IPS DF 19.7 (cell line): Measurements from ENCODE around the gene ZNF862.

ENCODE experiments used
- DNase-seq: peaks from one replicate; pipeline ENCODE4 v3.0.0-alpha.2; 2013; ENCODE audit warnings: low read depth, low spot score

ZNF862 gene

GRCh38 chr7:149811221-149811620 lies 27.0 kb upstream of the ZNF862 start:
- no peak for DNase-seq

DNA sequence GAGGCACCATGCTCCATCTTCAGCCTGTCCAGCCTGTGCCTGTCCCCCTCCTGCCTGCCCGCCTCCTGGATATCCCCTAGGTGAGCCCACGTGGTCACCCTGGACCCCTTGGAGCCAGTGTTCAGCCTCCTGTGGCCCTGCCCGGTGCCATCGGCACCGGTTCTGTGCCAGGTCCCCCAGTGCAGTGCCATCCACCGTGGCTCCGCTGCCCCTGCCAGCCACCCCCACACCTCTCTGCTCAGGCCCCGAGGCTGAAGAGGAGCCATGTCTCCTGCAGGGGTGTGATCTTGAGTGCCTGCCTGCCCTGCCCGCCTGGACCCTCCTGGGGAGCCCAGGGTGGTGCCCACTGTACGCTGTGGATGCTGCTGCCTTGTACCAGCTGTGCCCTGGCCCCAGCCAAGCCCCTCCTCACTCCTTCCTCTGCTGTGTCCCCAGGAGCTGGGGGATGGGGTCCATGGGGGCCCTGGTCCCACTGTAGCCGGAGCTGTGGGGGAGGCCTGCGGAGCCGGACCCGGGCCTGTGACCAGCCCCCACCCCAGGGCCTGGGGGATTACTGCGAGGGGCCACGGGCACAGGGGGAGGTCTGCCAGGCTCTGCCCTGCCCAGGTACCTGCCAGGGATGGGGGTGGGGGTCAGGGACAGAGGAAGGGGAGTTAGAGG lies 26.2 kb upstream of the ZNF862 start:
- no peak for DNase-seq

DNA sequence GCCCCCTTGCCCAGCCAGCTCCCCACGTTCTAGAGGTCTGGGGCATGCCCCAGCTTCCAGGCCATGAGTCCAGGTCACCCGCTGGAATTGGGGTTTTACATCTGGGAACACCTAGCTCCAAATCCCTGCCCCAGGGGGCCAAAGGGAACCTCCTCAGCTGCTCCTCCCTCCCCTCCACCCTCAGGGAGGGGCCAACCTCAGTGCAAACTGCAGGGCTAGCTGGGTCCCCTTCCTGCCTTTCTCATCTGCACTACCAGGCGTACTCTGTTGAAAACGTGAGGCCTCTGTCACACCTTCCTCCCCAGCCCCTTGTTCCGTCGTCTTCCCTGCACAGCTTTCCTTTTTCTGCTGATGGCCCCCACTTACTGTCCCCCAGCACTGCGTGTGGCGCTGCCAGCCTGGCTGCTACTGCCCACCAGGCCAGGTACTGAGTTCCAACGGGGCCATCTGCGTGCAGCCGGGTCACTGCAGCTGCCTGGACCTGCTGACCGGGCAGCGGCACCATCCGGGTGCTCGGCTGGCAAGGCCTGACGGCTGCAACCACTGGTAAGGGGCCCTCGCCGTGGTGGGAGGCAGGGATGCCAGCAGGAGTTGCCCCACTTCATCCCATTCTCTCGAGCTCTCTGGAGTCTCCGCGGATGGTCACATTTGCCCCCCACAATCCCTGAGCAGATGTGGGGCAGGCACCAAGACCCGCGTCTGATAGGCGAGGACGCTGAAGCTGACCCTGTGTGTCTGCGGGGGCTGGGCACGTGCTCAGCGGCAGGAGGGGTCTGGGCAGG lies 24.7 kb upstream of the ZNF862 start:
- no peak for DNase-seq

GRCh38 chr7:149814494-149814893 lies 23.7 kb upstream of the ZNF862 start:
- DNase-seq: no peak

- DNase-seq: no peak
These were observed 23.1 kb upstream of the ZNF862 start for GRCh38 chr7:149815121-149815520.

- no peak for DNase-seq
These were observed 22.4 kb upstream of the ZNF862 start for GRCh38 chr7:149815661-149816266.

DNA sequence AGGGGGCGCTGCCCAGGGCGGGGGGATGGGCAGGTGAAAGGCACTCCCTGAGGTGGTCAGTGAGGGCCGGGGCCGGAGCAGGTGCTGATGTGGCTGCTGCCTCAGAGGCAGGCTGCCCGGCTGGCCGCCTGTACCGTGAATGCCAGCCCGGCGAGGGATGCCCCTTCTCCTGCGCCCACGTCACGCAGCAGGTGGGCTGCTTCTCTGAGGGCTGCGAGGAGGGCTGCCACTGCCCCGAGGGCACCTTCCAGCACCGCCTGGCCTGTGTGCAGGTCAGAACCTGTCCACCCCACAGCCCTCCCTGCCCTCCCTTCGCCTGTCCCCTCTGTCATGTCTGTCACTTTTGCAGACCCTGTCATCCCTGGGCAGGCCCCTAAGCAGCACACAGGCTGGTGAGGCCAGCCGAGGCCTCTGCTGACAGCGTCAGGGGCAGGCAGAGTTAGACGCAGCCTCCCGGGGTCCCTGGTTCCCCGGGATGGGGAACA lies 21.9 kb upstream of the ZNF862 start:
- no peak for DNase-seq

DNA sequence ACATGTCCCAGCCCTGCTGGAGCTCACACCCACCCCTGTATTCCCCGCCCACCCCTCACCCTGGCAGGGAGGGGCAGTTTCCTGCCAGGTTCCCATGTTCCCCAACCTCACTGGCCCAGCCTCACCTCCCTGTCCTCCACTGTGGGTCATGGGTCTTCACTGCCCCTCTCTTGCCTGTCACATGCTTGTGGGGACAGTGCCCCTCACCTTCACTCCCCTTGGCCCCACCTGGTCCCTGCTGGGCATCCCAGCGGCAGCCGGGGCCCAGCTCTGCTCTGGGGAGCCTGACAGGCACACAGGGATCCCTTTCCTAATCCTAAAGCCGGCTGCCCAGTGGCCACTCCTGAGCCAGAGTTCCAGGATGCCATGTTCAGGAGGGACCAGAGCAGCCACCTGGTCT lies 21.4 kb upstream of the ZNF862 start:
- no peak for DNase-seq

DNA sequence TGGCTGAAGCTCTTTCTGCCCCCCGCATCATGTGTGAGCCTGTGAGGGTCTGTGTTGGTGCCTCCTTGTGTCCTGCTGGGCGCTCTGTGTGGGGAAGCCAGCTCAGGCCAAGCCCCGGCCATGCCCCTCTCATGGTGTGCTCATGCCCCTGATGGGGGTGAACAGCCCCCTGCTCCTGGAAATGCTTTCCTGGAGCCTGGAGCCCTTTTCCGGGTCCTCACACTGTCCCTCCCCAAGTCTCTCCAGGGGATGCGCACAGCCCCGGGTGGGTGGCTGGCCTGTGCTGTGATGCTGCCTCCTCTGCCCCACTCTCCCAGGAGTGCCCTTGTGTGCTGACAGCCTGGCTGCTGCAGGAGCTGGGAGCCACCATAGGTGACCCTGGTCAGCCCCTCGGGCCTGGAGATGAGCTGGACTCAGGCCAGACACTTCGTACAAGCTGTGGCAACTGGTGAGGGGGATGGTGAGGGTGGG lies 20.8 kb upstream of the ZNF862 start:
- no peak for DNase-seq

- no peak for DNase-seq
These were observed 20.2 kb upstream of the ZNF862 start for GRCh38 chr7:149817836-149818535.

- no peak for DNase-seq
These were observed 19.7 kb upstream of the ZNF862 start for GRCh38 chr7:149818536-149818840.

GRCh38 chr7:149819141-149819960 lies 18.8 kb upstream of the ZNF862 start:
- DNase-seq: no peak

GRCh38 chr7:149819961-149820340 lies 18.2 kb upstream of the ZNF862 start:
- no peak for DNase-seq

GRCh38 chr7:149820622-149821190 lies 17.5 kb upstream of the ZNF862 start:
- no peak for DNase-seq

DNA sequence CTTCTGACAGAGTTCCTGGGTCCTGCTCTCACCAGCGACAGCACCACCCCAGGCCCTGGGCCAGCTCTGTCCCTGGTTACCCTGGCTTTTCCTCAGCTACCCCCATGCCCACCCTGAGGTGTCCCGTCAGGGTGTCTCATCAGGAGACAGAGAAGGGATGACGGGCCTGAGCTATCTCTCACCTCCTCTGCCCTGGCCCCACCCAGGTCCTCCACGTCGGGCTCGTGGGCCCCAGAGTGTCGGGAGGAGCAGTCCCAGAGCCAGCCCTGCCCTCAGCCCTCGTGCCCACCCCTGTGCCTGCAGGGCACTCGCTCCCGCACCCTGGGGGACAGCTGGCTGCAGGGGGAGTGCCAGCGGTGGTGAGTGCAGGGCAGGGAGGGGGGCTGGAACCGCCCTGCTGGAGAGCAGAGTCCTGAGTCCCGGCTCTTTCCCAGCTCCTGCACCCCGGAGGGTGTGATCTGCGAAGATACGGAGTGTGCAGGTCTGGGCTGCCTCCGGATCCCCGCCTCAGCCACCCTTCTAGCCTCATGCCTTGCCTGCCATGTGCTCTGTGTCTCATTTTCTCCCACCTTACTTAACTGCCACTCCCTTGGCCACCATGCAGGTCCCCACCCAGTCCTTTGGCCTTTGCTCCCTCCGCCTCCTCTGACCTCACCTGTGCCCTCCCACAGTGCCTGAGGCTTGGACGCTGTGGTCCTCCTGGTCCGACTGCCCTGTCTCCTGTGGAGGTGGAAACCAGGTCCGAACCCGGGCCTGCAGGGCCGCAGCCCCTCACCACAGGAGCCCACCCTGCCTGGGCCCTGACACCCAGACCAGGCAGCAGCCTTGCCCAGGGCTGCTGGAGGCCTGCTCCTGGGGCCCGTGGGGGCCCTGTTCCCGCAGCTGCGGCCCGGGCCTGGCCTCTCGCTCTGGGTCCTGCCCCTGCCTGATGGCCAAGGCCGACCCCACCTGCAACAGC lies 16.7 kb upstream of the ZNF862 start:
- no peak for DNase-seq

- no peak for DNase-seq
These were observed 15.7 kb upstream of the ZNF862 start for GRCh38 chr7:149822353-149822943.

GRCh38 chr7:149823191-149823630 lies 15.0 kb upstream of the ZNF862 start:
- DNase-seq: no peak

DNA sequence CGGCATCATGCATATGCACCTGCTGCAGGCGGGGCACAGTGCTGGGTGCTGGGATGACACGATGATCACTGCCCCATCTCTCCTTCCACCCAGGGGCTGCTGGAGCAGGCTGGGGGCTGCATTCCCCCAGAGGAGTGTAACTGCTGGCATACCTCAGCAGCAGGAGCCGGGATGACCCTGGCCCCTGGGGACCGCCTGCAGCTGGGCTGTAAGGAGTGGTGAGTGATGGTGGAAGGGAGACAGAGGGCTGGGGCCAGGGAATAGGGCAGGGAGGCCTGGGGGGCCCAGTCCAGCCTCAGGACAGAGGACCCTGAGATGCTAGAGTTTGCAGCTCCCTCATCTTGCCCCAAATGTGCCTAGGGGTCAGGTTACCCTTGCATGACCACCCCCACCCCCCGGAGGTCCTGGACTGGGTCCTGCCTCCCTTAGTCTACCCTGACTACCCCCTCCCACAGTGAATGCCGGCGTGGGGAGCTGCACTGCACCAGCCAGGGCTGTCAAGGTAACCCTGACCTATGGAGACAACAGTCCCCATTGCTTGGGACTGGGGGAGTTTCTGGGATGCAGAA lies 14.5 kb upstream of the ZNF862 start:
- DNase-seq: no peak

DNA sequence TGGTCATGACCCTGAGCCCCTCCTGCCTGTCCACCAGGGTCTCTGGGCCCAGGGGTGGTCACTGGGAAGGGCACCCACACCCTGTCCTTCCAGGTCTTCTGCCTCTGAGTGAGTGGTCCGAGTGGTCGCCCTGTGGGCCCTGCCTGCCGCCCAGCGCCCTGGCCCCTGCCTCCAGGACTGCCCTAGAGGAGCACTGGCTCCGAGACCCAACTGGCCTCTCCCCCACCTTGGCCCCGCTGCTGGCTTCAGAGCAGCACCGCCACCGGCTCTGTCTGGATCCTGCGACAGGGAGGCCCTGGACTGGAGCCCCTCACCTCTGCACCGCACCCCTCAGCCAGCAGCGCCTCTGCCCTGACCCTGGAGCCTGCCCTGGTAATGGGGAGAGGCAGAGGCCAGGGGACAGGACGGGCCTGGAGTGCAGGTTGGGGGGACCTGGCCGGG lies 13.9 kb upstream of the ZNF862 start:
- DNase-seq: no peak
